Ascending aorta (tissue), 2 donors: Measurements from ENCODE around the gene HUWE1. TPM values are rescaled to one million over a fixed set of nuclear protein-coding genes. Genes with fewer than 3 reads are reported as not detected.

ENCODE experiments used
- DNase-seq, 2 donors: peaks; one replicate each; pipeline ENCODE4 v3.0.0-alpha.2; 2019; ENCODE audit warnings: low spot score in 2 of 2
- H3K27ac ChIP-seq, 2 donors: fragments of 200-600 bp; sonication (generic); one replicate each; pipeline ENCODE4 v1.5.1; 2016 to 2017; ENCODE audit warnings: mild to moderate bottlenecking in 1 of 2
- H3K27me3 ChIP-seq: fragments of 200-600 bp; sonication (generic); one replicate; pipeline ENCODE4 v1.5.1; 2017
- H3K36me3 ChIP-seq, 2 donors: fragments of 200-600 bp; sonication (generic); one replicate each; pipeline ENCODE4 v1.5.1; 2016
- H3K4me1 ChIP-seq, 2 donors: fragments of 200-600 bp; sonication (generic); one replicate each; pipeline ENCODE4 v1.5.1; 2016 to 2017; ENCODE audit warnings: mild to moderate bottlenecking in 1 of 2
- H3K4me3 ChIP-seq, 2 donors: fragments of 200-600 bp; sonication (generic); one replicate each; pipeline ENCODE4 v1.5.1; 2016 to 2017; ENCODE audit warnings: mild to moderate bottlenecking in 1 of 2
- H3K9me3 ChIP-seq, 2 donors: fragments of 200-600 bp; sonication (generic); one replicate each; pipeline ENCODE4 v1.5.1; 2016
- CTCF ChIP-seq, 3 experiments: fragments of 200-600 bp in 2 of 3; fragments of 450-650 bp in 1 of 3; sonication (generic) in 2 of 3; IDR thresholded peaks; one replicate each; pipeline ENCODE4 v1.5.1; 2016 to 2019; ENCODE audit warnings: antibody characterized with exemption in 3 of 3, mild to moderate bottlenecking in 1 of 3, moderate library complexity in 1 of 3
- intact Hi-C: fragments of 100-400 bp; cut with DNase I; formaldehyde crosslinking; loops from one replicate; pipeline ENCODE4 v1.15.1; 2023
- total RNA-seq: library from RNA; depleted of rRNA; stranded (reverse); fragments of >200 nt; gene quantifications from one replicate; pipeline ENCODE4 v1.1.0, GENCODE V29; 2016

The HUWE1 gene
- total RNA-seq, 1 donor from 2014 or later: 135 TPM

DNA sequence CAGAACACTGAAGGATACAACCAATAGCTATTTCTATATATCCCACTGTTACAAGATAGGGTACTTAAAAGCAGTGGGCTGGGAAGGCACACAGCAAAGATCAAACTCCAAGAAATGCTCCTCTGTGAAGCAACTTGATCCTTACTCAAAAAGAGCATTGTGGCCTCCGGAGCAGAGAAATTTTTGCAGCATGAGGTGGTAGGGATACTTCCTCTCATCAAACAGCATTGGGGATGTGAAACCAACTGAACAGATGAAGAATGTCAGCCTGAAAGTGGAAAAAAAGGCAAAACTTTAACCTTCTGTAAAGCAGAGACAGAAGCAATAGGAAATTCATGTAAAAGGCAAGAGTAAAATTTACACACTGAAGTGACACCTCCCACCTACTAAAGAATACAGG is 92.2 kb downstream of the HUWE1 start:
- Histone ChIP-seq H3K4me1 (no peaks in the 10 kb centered on the region), H3K27me3 (no peaks in the 10 kb centered on the region), H3K4me3 (no peak overlapping the region), H3K27ac (no peak overlapping the region), H3K9me3 (no peaks in the 10 kb centered on the region), H3K36me3 (peaks cover 27 to 56% of the 10 kb centered on the region in 2 donors)
- TF ChIP-seq CTCF (IDR thresholded peaks at IDR 0.05): no peak
- intact Hi-C loops: no loop called here
- DNase-seq: no peak

- H3K4me1 ChIP-seq: no peaks in the 10 kb centered on the region
- DNase-seq: no peak
- no peak for TF ChIP-seq CTCF (IDR thresholded peaks at IDR 0.05)
- no peaks in the 10 kb centered on the region for H3K27me3 ChIP-seq
- no peak overlapping the region for H3K4me3 ChIP-seq
- no peaks in the 10 kb centered on the region for H3K9me3 ChIP-seq
- peaks cover 46 to 73% of the 10 kb centered on the region in 2 donors for H3K36me3 ChIP-seq
- H3K27ac ChIP-seq: no peak overlapping the region
- intact Hi-C loops: no loop called here
Observed at GRCh38 chrX:53587795-53588420, 98.6 kb downstream of the HUWE1 start.

DNA sequence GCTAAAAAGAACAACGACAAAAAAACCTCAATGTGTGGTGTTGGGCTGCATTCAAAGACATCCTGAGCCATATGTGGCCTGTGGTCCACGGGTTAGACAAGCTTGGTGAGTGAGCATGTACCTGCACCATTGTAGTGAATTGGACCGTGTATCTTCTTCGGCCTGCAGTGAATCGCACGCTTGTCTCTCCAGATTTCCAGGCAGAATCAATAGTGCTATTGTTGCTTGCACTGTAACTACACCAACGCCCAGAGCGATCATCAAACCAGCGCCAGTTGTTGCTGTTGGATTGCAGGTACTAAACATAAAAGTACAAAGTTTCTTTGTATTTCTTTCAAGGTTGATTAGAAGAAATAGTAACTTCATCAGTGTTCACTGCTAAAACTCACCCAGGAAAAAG is 101.6 kb downstream of the HUWE1 start:
- Histone ChIP-seq H3K9me3 (no peaks in the 10 kb centered on the region), H3K36me3 (peaks cover 43 to 59% of the 10 kb centered on the region in 2 donors), H3K27ac (no peak overlapping the region), H3K27me3 (no peaks in the 10 kb centered on the region), H3K4me3 (no peak overlapping the region), H3K4me1 (no peaks in the 10 kb centered on the region)
- no peak for DNase-seq
- intact Hi-C loops: no loop called here
- TF ChIP-seq CTCF (IDR thresholded peaks at IDR 0.05): no peak

- Histone ChIP-seq H3K4me3 (no peak overlapping the region), H3K27me3 (no peaks in the 10 kb centered on the region), H3K9me3 (no peaks in the 10 kb centered on the region), H3K36me3 (peaks cover 33 to 57% of the 10 kb centered on the region in 2 donors), H3K27ac (no peak overlapping the region), H3K4me1 (no peaks in the 10 kb centered on the region)
- DNase-seq: no peak
- TF ChIP-seq CTCF (IDR thresholded peaks at IDR 0.05): no peak
- intact Hi-C loops: no loop called here
Observed at GRCh38 chrX:53583571-53583970, 102.9 kb downstream of the HUWE1 start.

DNA sequence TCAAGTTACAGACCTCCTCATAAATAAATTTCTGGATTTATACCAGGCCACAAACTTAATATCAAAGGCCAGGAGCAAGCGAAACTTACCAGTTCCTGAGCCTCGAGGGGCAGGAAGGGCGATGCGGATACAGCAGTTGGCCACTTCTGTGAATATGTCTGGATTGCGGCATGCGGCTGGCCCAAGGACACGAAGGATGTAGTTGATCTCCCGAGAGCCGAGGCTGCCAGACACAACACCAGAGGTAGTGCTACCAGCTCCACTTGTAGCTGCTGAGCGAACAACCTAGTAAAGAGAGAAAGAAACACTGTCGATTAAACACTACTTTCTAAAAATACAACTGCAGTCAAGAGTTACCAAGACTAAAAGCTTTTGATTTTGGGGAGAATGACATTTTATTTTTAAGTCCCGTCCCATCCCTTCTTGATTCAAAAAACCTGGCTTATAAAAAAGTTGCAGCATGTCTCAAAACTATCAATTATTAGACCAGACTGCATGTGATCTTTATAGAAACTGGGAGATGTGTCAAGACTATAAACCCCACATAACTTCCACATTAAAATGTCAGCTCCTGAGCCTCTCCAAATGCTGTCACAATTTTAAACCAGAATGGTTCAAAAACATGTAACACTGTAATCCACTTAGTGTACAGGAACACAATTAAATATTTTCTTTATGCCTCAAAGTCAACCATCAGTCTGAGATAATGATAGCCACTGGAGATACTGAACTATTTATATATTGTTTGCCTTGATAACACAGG is 105.6 kb downstream of the HUWE1 start:
- Histone ChIP-seq H3K4me1 (no peaks in the 10 kb centered on the region), H3K4me3 (no peak overlapping the region), H3K9me3 (no peaks in the 10 kb centered on the region), H3K27me3 (no peaks in the 10 kb centered on the region), H3K36me3 (peaks cover 33 to 47% of the 10 kb centered on the region in 2 donors), H3K27ac (no peak overlapping the region)
- intact Hi-C loops: no loop called here
- DNase-seq: no peak
- TF ChIP-seq CTCF (IDR thresholded peaks at IDR 0.05): no peak
